GM19328 (cell line): ENCODE data around the gene ZMYM4.

Experiments used
- ATAC-seq: cut with Tn5 transposase; IDR thresholded peaks from one replicate; pipeline ENCODE4 v1.9.1; 2021; ENCODE audit warnings: mild to moderate bottlenecking, moderate library complexity; ENCODE audit not compliant: unreplicated experiment

The ZMYM4 gene

DNA sequence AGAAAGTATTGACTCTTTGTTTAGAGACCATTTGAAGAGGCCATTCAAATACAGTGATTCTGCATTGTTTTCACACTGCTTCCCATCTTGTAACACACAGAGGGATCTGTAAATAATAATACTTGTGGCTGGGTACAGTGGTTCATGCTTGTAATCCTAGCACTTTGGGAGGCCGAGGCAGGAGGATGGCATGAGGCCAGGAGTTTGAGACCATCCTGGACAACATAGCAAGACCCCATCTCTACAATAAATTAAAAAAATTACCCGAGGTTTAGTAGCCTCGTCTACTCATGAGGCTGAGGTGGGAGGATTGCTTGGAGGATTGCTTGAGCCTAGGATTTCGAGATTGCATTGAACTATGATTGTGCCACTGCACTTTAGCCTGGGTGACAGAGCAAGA, 5.7 kb downstream of the ZMYM4 start:
- ATAC-seq: no peak

- ATAC-seq: no peak
These were observed 10.5 kb downstream of the ZMYM4 start for GRCh38 chr1:35278886-35279554.

- ATAC-seq: no peak
These were observed 11.0 kb downstream of the ZMYM4 start for GRCh38 chr1:35279555-35279904.

DNA sequence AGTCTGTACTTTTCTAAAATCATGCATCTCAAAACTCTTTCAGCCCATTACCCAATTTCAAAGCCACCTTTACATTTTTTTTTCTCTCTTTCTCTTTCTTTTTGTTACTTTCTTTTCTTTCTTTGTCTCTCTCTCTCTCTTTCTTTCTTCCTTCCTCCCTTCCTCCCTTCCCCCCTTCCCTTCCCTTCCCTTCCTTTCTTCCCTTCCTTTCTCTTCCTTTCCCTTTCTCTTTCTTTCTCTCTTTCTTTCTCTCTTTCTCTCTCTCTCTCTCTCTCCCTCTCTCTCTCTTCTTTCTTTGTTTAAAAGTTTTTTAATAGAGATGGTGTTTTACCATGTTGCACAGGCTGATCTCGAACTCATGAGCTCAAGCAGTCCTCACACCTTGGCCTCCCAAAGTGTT, 11.5 kb downstream of the ZMYM4 start:
- ATAC-seq: no peak

GRCh38 chr1:35281565-35281964, 13.1 kb downstream of the ZMYM4 start:
- no peak for ATAC-seq

DNA sequence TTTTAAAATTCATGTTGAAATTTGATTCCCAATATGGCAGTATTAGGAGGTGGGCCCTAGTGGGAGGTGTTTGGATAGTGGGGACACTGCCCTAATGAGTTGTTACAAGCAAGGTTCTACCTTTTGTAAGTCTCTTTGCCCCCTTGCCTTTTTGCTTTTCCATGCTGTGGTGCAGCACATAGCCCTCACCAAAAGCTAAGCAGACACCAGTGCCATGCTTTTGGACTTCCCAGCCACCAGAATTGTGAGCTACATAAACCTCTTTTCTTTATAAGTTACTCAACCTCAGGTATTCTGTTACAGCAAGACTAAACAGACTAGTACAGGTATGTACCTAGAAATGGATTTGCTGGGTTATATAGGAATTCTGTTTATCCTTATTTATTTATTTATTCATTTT, 13.7 kb downstream of the ZMYM4 start:
- ATAC-seq: no peak

DNA sequence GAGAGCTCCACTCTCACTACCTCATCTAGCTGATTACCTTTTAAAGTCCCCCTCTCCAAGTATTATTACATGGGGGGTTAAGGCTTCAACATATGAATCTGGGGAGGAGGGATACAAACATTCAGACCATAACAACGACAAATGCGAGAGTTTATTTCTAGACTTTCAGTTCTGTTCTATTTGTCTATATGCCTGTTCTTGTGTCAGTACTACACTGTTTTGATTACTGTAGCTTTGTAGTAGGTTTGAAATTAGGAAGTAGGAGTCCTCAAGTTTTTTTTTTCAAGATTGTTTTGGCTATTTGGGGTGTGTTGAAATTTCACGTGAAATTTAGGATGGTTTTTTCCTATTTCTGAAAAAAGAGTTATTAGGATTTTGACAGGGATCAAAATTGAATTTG, 16.3 kb downstream of the ZMYM4 start:
- ATAC-seq: no peak

- no peak for ATAC-seq
These were observed 17.5 kb downstream of the ZMYM4 start for GRCh38 chr1:35285771-35286606.

DNA sequence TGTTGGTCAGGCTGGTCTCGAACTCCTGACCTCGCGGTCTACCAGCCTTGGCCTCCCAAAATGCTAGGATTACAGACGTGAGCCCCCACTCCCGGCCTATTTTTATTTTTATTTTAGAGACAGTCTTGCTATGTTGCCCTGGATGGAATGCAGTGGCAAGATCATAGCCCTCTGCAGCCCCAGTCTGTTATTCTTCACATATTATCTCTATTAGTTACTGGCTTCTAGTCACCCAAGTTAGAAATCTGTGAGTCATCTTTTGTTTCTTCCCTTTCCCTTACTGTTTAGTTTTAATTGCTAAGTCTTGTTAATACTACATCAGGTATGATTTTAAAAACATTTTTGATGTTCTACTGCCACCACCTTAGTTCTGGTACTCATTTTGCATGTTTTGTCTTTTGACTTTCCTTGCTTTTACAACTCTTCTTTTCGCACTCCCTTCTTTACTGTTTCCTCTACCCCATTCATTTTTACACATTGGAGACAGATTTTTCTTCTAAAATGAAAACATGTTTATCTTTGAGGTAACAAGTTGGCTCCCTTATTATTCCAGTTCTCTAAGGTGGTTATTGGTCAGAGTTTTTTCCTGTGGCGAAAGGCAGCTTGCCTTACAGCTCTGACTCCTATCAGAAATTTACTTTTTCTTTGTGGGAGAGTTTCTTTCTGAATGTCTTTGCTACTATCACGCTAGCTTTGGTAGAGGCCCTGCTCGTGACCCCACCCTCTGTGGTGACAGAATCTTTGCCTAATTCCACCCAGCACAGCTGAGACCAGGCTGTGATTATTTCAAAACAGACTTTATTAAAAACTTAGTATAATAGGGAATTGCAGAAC, 19.5 kb downstream of the ZMYM4 start:
- ATAC-seq: no peak

- no peak for ATAC-seq
These were observed 20.3 kb downstream of the ZMYM4 start for GRCh38 chr1:35288761-35289160.

- no peak for ATAC-seq
These were observed 21.9 kb downstream of the ZMYM4 start for GRCh38 chr1:35290452-35290851.

DNA sequence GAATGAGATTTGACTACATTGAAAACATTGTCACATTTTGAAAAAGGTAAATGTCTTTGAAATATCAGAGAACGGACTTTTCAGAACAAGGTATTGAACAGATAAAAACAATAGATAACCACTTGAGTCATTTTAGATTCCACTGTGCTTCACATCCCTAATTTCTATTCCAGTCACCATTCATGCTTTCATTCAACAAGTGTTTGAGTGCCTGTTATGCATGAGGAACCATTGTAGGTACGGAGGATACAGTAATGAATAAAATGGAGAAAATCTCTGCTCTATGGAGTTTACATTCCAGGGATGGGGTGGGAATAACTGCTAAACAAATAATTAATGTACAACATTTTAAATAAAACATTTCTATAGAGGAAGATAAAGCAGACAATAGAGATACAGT, 26.3 kb downstream of the ZMYM4 start:
- ATAC-seq: no peak

DNA sequence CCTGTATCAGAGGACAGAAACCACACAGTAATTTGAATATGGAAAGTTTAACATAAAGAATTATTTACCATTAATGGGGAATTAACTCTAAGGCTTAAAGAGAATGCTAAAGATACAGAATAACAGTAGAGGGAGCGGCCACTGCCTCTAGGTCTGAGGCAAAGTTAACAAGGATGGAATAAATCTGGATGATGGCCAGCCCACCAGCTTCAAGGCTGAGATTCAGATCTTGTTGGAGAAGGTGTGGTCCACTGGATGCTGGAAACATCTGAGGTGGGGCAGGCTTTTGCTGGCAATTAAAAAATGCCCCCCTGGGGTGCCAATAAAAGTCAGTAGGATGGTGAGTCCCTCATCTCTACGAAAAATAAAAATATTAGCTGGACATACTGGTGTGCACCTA, 29.4 kb downstream of the ZMYM4 start:
- ATAC-seq: no peak

DNA sequence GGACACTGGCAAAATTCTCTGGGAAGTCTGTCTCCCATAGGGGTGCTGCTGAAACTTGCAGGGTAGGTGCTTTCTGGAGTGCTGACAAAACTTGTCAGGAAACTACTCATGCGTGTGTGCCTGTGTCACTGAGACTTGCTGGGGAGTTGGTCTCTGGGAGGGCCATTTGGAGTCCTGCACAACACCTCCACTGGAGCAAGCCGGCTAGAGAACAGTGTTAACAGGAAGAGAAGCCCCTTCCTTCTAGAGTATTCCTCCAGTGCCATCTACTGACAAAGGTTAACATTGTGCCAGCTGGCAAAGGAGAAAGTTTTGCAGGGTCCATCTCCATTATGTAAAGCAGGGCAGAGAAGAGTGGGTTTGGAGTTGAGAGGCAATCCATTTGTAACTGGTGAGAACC, 30.0 kb downstream of the ZMYM4 start:
- ATAC-seq: no peak

GRCh38 chr1:35300376-35300775, 31.9 kb downstream of the ZMYM4 start:
- ATAC-seq: no peak

- no peak for ATAC-seq
These were observed 33.3 kb downstream of the ZMYM4 start for GRCh38 chr1:35301674-35302392.

- ATAC-seq: no peak
These were observed 36.9 kb downstream of the ZMYM4 start for GRCh38 chr1:35305383-35305782.

DNA sequence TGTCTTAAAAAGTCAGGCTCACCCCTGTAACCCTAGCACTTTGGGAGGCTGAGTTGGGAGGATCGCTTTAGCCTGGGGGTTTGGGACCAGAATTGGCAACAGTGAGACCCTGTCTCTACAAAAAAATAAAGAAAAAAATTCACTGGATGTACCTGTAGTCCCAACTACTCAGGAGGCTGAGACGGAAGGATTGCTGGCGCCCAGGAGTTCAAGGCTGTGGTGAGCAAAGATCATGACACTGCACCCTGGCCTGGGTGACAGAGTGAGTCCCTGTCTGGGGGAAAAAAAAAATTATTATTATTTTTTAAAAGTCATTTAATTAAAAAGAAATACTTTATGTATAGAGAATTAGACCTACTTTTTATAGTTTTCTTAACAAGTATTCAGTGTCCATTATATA, 47.1 kb downstream of the ZMYM4 start:
- ATAC-seq: no peak

- no peak for ATAC-seq
These were observed 47.8 kb downstream of the ZMYM4 start for GRCh38 chr1:35316264-35316663.

- no peak for ATAC-seq
These were observed 51.6 kb downstream of the ZMYM4 start for GRCh38 chr1:35319988-35320713.
